Stimulated activated CD8-positive, alpha-beta memory T cell treated with anti-CD3 and anti-CD28 coated beads, Interleukin-7, amount 100 ng/mL, for 24 hours (primary cell): ENCODE measurements around the gene CTTNBP2.

Experiments used
- DNase-seq: peaks from one replicate; pipeline ENCODE4 v3.0.0-alpha.2; 2020; ENCODE audit warnings: low read depth

Gene CTTNBP2

DNA sequence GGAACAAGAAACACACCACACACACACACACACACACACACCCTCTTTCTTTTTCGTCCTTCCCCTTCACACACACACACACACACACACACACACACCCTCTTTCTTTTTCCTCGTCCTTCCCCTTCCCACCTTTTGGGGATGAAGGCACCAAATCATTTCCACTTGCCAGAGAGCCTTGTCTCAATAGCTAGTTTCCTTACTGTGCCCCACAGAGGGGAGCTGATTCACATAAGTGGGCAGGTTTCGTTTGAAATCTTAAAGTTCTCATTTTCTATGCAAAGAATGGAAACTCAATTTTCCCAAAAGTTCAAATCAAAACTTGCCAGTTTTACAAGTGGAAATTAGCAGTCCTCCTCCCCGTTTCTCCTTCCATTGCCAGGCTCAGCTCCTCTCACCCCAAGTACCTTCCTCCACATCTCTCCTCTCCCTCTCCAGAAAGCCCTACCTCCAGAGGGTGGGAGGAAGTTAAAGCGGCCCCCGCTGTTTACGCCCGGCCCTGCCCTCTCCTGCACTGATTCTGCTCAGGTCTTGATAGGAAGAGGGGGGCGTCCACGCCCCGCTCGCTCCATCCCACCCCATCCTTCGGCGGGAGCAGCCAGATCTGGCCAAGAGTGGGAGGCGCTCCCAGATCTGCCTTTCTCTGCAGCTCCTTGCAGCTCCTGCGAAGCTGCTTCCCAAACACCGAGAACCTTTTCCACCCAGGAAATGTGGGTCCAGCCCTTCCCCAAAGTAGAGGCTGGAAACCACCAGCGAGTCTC lies 1.3 kb downstream of the CTTNBP2 start:
- DNase-seq, result no peak

- DNase-seq, result no peak
Measured at GRCh38 chr7:117871401-117871777, 1.9 kb downstream of the CTTNBP2 start.

DNA sequence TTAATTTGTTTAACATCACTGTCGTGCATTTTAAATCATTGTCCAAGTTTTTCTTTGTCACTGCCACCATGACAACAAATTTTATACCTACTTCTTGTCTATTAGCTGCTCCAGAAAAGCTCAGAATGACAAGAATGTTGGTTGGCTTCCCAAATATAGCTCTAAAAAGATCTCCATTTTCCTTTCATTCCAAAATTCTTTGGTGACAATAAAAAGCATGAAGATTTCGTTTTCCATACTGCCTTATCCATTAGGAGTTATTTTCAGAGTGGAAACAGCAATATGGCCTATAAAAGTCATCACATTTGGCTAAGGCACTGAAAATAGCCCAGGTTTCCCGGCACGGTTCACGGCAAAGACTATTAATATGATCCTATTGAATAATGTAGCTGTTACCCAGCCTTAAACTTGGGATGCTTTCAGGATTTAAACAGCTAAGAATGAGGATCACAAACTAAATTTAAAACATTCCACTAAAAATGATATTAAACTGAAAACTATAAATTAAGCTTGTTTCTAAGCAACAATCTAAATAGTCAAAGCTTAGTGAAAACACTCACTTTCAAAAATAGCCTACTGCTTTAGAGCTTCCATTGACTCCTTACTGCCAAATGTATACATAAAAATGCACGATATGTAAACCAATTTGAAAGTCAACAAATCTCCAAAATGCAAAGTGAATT lies 2.7 kb downstream of the CTTNBP2 start:
- DNase-seq, result no peak

DNA sequence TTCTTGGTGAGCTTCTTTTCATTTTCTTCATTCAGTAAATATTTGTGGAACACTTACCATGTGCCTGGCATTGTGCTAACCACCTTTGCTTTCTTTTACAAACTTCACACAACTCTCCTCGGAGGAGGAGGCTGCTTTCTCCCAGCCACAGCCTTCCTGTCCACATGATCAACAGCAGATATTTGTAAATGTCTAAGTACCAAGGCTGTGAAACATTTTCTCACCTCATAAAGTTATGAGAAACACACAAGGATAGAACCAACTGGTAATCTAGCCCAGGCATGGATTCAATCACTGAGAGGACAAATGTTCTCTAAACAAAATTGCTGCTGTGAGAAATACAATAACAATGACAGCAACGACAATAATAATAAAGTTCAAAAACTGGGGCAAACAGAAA lies 3.9 kb downstream of the CTTNBP2 start:
- DNase-seq, result no peak

DNA sequence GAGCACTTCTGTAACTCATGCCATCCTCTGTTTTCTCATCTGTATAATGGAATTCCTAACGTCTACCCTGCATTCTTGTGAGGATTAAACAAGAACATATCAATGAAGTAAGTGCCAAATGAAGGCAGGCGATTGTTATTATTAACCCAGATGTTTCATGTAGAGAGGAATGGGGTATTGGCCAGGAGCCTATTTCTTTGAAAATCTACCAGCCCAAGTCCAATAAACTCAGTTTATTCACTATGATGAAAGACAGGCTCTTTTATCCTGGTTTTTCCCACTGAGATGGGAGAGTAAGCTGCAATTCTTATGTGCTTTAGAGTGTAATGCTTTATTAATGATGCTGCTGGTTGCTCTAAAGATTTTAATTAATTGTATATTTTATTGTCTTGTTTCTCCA lies 9.6 kb downstream of the CTTNBP2 start:
- DNase-seq, result no peak

GRCh38 chr7:117862378-117862777 lies 10.9 kb downstream of the CTTNBP2 start:
- DNase-seq, result no peak

- no peak for DNase-seq
Measured at GRCh38 chr7:117859246-117859812, 13.9 kb downstream of the CTTNBP2 start.

- DNase-seq, result no peak
Measured at GRCh38 chr7:117858712-117859111, 14.5 kb downstream of the CTTNBP2 start.

GRCh38 chr7:117857718-117858117 lies 15.5 kb downstream of the CTTNBP2 start:
- DNase-seq, result no peak

DNA sequence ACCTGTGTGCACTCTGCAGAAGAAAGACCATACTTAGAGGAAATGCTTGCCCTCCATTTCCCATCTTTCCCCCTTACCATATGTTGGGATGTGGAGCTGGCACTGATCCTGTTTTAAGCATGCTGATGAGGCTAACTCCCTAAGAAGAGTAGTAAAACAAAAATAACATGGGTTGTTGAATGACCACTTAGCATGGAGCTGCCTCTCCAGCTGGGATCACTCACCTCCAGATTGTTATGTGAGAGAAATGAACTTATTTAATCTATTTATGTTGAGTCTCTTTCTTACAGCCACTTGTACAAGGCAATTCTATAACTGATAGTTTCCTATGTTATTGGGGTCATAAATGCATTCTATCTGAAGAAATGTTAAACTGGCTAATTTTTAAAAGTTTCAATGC lies 17.0 kb downstream of the CTTNBP2 start:
- no peak for DNase-seq

DNA sequence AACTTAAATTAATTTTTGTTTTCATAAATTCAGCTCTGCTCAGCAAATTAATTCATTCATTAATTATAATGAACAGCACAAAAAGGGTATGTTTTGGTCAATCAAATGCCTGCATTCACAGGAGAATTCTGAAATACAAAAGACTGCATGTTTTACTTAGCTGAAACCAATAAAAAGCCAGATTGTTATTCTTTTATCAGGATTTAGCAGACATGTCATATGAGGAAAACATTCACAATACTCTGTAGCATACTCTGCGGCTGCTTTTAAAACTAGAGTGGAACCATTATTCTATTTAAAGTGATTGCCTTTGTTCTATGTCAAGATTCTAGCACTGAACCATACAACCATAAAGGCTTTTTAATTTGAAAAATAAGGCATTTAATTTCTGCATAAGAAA lies 19.1 kb downstream of the CTTNBP2 start:
- no peak for DNase-seq

GRCh38 chr7:117848941-117849340 lies 24.3 kb downstream of the CTTNBP2 start:
- no peak for DNase-seq

GRCh38 chr7:117844678-117845077 lies 28.6 kb downstream of the CTTNBP2 start:
- no peak for DNase-seq

DNA sequence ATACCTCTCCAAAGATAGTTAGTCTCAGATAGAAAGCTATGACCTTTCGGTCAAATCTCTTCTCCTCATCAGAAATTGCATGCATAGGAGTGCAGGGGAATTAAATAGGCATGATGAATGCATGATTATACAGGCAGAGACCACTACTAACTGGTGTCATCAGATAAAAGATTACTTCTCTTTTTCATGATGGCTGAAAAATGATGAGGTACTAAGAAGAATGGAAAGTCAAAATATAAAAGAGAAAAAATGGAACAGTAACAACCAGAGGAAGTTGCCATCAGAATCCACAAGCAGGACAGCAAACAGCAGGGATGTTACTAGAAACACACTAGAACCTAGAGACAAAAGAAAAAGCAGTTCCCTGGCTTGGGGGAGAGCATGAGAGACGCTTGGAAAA lies 31.6 kb downstream of the CTTNBP2 start:
- DNase-seq, result no peak

- DNase-seq, result no peak
Measured at GRCh38 chr7:117841011-117841410, 32.2 kb downstream of the CTTNBP2 start.

- no peak for DNase-seq
Measured at GRCh38 chr7:117839507-117839906, 33.7 kb downstream of the CTTNBP2 start.

- DNase-seq, result no peak
Measured at GRCh38 chr7:117837841-117838240, 35.4 kb downstream of the CTTNBP2 start.

DNA sequence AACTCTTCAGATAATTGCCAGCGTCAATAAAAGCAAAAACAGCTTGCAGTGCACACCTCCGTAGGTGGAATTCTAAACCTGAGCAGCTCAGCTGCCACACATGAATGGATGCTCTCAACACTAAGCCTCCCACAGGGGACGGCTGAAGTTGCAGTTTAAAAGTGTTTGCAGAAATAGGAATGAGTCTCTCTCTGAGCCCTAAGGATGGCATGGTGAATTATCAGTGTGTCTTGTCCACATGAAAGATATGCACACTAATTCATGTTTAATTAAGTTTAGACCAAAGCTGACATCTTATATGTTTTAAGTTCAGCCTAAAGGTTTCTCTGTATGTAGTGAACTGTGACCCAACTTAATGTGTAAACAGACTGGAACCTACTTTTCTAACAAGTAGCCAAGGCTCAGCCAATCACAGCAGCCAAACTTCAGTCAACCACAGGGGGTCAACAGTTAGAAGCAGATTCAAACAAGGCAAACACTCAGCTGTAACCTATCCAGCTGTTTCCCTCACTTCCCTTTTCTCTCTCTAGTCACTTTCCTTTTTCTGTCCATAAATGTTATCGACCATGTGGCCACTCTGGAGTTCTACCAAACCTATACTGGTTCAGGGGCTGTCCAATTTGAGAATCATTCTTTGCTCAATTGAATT lies 38.1 kb downstream of the CTTNBP2 start:
- DNase-seq, result no peak

- no peak for DNase-seq
Measured at GRCh38 chr7:117830422-117830954, 42.8 kb downstream of the CTTNBP2 start.

DNA sequence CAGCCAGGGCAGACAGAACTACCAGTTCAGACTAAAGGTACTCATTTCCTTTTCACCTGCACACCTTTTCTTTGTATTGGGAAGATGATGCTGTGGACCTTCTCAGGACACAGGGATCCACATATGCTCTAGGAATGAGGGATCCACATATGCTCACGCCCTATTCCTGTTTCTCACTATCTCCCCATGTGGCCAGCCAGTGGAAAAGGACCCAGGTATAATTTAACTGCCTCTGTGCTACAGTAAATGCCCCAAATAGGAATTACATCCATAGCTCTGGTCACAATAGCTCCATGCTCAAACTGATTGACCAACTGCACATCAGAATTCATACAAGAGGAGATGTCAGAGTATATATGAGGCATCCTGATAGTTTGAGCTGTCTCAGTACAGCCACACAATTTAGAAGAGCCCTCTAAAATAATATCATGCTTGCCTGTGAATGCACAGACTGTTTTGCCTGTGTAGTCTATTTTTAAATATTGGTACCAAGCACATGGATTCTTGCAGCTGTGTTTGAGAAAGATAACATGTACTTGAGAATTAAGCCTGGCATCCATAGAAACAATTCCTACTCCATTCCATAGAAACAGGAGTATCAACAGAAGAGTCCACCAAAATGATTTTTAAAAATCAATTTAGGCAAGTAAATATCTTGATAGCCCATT lies 43.7 kb downstream of the CTTNBP2 start:
- no peak for DNase-seq

- DNase-seq, result no peak
Measured at GRCh38 chr7:117828825-117829224, 44.4 kb downstream of the CTTNBP2 start.

DNA sequence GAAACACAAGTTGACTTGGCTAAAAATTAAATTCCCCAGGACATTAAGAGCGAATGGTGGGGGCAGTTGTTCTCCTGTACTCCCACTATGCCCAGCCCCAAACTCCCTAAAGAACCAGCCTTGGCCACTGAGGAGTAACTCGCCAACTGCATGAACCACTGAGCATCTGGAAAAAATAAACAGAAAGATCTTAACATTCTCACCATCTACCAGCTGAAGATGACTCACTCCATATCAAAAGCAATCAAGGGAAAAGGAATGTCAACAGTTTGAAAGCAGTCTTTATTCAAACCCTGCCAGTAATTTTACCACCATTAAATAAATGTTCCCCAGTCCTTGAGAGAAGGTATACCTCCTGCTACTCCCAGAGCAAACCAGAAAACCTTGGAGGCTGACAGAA lies 45.4 kb downstream of the CTTNBP2 start:
- no peak for DNase-seq
